Fibroblast of pulmonary artery (primary cell): ENCODE results near the gene ARHGEF10L.

ENCODE experiments used
- DNase-seq: peaks from one replicate; pipeline ENCODE4 v3.0.0-alpha.2; 2010; ENCODE audit warnings: low read depth
- H3K4me3 ChIP-seq: replicated peaks from 2 replicates; pipeline ENCODE4 v1.5.1; 2011; ENCODE audit warnings: low read depth, mild to moderate bottlenecking, control low read depth, low read length, moderate library complexity
- TF ChIP-seq, protein P1 (sequence below): IDR thresholded peaks from 2 replicates; pipeline ENCODE4 v1.5.1; 2011; ENCODE audit warnings: mild to moderate bottlenecking, control low read depth, low read length, inconsistent platforms; ENCODE audit errors: missing control alignments

The ARHGEF10L gene

GRCh38 chr1:17609529-17609928, 70.0 kb downstream of the ARHGEF10L start:
- H3K4me3 ChIP-seq = no peak overlapping the region
- DNase-seq = no peak
- TF ChIP-seq, protein P1, sequence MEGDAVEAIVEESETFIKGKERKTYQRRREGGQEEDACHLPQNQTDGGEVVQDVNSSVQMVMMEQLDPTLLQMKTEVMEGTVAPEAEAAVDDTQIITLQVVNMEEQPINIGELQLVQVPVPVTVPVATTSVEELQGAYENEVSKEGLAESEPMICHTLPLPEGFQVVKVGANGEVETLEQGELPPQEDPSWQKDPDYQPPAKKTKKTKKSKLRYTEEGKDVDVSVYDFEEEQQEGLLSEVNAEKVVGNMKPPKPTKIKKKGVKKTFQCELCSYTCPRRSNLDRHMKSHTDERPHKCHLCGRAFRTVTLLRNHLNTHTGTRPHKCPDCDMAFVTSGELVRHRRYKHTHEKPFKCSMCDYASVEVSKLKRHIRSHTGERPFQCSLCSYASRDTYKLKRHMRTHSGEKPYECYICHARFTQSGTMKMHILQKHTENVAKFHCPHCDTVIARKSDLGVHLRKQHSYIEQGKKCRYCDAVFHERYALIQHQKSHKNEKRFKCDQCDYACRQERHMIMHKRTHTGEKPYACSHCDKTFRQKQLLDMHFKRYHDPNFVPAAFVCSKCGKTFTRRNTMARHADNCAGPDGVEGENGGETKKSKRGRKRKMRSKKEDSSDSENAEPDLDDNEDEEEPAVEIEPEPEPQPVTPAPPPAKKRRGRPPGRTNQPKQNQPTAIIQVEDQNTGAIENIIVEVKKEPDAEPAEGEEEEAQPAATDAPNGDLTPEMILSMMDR = no peak

GRCh38 chr1:17610085-17610484, 70.6 kb downstream of the ARHGEF10L start:
- DNase-seq = no peak
- TF ChIP-seq, protein P1 = no peak
- H3K4me3 ChIP-seq = no peak overlapping the region

- TF ChIP-seq, protein P1 = no peak
- no peak overlapping the region for H3K4me3 ChIP-seq
- DNase-seq = no peak
These were observed 71.2 kb downstream of the ARHGEF10L start for GRCh38 chr1:17610713-17611112.

- DNase-seq = no peak
- TF ChIP-seq, protein P1 = no peak
These were observed 72.5 kb downstream of the ARHGEF10L start for GRCh38 chr1:17611991-17612390.

GRCh38 chr1:17612831-17613230, 73.3 kb downstream of the ARHGEF10L start:
- TF ChIP-seq, protein P1 = no peak
- no peak for DNase-seq
- no peak overlapping the region for H3K4me3 ChIP-seq

More at GRCh38 chr1:17611991-17612390, 72.5 kb downstream of the ARHGEF10L start:
- no peak overlapping the region for H3K4me3 ChIP-seq

GRCh38 chr1:17614586-17614985, 75.1 kb downstream of the ARHGEF10L start:
- no peak for DNase-seq
- H3K4me3 ChIP-seq = no peak overlapping the region
- TF ChIP-seq, protein P1 = no peak

DNA sequence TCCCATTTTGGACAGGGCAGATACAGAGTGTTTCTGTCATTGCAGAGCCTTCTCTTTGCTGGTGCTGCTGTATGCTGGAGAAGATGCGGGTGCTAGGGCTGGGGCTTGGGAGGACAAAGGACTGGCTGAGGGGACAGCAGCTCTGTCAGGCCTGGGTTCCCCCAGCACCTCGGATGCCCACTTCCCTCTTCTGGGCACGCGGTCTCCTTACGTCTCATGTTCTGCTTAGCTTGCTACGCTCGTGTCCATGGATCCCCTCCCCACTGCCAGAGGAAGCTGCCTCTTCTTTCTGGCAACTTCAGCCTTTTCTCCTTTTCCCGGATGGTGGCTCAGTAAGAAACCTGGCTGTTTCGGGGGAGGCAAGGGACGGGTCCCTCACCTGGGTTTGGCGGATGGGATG, 75.7 kb downstream of the ARHGEF10L start:
- DNase-seq = no peak
- TF ChIP-seq, protein P1 = no peak

More for the DNA sequence above, 75.7 kb downstream of the ARHGEF10L start:
- no peak overlapping the region for H3K4me3 ChIP-seq
